Stimulated activated CD4-positive, alpha-beta T cell treated with anti-CD3 and anti-CD28 coated beads, Interleukin-15, amount 100 ng/mL, for 48 hours (primary cell): ENCODE measurements around the gene RIT2.

Experiments
- DNase-seq, 2 donors: peaks; one replicate each; pipeline ENCODE4 v3.0.0-alpha.2; 2020; ENCODE audit warnings: low read depth in 2 of 2

Gene RIT2

DNA sequence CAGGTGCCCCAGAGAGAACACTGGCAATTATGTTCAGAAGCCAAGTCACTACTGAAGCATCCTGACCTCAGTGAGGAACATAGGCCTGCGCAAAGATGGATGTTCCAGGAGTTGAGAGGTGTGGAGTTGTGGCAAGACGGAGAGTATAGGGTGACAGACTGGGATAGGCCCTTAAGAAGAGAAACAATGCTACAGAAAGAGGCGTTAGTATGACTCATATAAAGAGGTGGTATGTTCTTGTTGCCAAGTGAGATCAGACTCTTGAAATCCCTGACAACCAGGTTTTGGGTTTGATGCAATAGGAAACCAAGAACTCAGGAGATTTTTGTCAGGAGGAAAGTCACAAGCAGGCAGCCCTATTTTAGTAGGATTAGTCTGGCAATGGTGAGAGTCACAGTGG is 185.6 kb downstream of the RIT2 start:
- no peak for DNase-seq

DNA sequence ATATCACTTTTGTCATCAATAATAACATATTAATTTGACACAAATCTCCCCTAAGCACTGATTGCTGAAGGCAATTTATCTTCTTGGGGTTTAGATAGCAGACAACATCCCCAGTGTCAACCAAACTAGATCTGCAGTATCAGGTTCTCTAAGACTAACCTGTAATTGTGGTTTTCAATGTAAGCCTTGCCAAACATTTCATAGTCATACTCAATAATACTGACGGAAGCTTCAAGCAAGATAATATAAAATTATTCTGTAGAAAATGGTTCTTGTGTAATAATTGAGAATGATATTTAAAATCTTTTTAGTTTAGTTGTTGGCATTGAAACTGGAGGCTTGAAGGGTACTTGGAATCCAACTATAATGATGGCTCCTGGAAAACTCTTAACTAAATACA is 186.3 kb downstream of the RIT2 start:
- DNase-seq = no peak

- DNase-seq = no peak
Measured at GRCh38 chr18:42925036-42925435, 190.4 kb downstream of the RIT2 start.

DNA sequence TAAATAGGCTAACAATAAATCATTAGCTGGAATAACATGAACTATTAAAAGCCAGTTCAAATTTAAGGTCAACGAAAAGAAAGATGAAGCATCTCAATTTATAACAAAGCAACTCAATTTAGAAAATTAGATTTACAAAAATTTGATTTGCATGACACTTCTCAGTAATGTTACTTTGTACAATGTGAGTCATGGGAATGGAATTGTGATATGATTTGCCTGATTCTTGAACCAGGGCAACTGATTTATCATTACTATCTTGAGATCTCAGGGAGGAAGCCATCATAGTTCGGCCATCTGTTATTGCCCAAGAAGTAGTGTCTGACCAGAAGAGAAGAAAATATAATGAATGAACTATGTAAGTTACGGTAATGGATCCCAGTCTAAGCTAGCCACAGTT is 193.1 kb downstream of the RIT2 start:
- DNase-seq = no peak

DNA sequence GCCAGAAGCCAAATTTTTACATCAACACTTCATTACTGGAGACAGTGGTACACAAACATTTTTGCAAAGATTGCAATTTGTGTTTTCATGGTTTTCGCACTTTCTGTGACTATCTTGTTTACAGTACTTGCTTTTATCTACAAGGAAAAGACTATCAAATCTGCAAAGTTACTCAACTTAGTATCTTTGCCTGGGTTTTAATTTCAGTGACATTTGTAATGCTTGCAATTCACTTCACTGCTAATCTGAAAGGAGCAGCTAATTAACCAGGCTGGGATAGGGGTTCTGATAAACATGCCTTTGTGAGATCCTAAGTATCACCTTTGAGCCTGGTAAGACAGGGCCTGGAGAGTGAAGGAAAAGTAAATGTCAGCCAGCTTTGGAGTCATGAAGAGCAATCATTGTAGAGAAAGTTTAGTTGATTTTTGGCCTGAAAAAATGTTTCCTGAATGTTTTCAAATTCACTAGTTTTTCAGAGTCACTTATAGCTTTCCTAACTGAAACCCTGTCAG is 194.2 kb downstream of the RIT2 start:
- no peak for DNase-seq

GRCh38 chr18:42920621-42921020 is 194.9 kb downstream of the RIT2 start:
- no peak for DNase-seq

DNA sequence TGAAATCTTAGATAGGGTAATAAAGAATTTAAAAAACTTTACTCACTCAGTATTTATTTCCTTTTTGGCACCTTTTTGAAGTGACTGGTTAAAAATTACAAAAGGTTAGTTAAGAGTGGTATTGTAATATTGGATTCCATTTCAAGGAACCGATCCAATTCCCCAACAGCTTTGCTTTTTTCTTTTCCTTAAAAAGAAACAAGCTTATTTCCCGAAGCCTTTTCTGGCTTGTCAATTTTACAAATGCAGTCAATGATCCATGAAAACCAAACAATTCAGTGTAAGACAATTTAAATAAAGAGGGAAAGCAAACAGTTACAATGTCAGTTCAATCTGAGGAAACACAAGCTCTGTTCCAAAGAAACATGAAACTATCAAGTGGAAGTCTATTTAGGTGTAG is 200.2 kb downstream of the RIT2 start:
- no peak for DNase-seq

GRCh38 chr18:42914476-42914875 is 201.0 kb downstream of the RIT2 start:
- no peak for DNase-seq

DNA sequence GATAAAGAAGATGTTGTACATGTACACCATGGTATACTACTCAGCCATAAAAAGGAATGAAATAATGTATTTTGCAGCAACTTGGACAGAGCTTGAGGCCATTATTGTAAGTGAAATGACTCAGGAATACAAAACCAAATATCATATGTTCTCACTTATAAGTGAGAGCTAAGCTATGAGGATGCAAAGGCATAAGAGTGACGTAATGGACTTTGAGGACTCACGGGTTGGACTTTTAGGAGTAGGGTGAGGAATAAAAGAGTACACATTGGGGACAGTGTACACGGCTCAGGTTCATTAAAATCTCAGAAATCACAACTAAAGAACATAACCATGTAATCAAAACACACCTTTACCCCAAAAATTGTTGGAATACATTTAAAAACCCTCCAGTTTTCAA is 206.4 kb downstream of the RIT2 start:
- DNase-seq = no peak

- DNase-seq = no peak
Measured at GRCh38 chr18:42906761-42907160, 208.7 kb downstream of the RIT2 start.

DNA sequence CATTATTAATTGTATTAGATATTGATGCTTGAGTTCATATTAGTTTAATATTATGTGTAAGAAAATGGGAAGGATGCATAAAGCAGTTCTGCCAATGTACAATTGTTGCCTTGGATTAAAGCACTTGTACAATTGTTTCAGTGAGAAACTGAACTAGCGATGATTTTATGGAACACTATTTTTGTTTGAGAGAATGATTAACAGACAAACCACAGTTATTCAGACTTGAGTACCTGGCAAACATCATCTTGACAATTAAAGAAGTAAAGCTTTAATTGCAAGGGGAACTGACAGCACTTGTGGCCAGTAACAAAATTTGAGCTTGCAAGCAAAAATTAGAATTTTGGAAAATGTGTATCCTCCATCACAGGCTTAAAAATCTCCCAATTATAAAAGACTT is 214.3 kb downstream of the RIT2 start:
- DNase-seq = no peak

DNA sequence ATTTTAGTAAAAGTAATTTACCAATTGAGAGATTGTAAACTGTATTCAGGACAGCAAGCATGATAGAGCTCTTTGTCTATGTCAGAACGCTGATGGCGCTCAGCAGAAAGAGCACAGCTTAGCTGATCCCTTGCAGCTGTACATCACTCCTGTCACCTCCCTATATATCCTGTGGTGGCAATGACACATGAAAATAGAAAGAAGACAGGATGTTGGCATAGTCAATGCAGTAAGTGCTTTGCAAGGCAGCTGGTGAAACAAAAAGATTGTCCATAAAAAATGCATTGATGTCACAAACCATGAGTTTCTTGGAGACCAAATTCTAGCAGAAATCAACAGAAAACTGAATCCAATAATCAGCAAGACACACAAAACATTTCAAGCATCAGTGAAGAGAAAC is 221.5 kb downstream of the RIT2 start:
- DNase-seq = no peak

- DNase-seq = no peak
Measured at GRCh38 chr18:42892181-42892580, 223.3 kb downstream of the RIT2 start.

GRCh38 chr18:42891705-42892104 is 223.8 kb downstream of the RIT2 start:
- no peak for DNase-seq

GRCh38 chr18:42883169-42883568 is 232.3 kb downstream of the RIT2 start:
- no peak for DNase-seq

DNA sequence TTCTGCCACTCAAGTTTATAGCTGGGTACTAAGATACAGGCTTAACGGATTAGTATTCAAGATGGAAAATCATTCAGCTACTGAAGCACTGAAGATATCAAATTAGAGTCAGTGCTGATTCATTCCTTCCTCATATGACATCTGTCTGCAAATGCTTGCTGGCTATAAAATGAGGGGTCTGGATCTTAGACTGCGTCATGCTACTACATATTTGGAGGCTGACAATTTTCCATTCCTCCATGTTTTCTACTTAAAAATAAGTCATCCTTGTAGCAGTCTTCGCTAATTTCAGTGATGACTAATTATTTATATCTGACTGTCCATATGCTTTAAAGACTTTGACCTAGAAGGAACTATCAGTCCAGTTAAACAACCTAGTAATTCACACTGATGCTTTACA is 233.4 kb downstream of the RIT2 start:
- DNase-seq = no peak

DNA sequence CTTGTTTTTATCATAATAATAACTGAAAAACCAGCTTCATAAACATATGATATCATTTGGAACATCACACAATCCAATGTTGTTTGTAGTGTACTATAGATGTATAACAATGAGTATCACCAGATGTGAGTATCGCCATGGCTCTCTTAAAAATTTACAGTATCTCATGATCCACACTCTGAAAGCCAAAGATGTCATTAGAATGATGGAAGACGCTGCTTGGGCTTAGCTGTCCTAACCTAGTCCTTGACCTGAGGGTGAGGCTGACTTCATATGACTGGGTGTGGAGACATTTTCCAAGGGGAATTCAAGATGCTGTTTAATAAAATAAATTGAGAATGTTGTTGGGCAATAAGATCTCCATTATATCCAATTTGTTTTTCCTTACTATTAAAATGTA is 242.6 kb downstream of the RIT2 start:
- no peak for DNase-seq

DNA sequence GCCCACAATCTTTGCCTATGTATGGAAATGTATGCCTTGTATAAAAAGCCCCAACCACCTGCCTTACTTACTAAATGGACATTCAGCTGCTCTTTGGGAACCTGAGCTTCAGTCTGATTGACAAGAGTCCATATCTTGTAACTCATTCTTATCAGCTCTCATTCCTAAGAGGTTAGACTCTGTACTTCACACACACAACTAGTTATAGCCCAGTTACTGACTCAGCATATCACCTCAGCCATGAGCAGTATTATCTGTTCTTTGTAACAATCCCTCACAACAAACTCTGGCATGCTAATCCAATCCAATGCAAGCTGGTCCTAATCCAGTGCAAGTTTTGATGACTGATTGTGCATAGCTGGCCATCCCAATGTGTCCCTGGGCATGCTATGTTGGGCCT is 250.6 kb downstream of the RIT2 start:
- DNase-seq = no peak

DNA sequence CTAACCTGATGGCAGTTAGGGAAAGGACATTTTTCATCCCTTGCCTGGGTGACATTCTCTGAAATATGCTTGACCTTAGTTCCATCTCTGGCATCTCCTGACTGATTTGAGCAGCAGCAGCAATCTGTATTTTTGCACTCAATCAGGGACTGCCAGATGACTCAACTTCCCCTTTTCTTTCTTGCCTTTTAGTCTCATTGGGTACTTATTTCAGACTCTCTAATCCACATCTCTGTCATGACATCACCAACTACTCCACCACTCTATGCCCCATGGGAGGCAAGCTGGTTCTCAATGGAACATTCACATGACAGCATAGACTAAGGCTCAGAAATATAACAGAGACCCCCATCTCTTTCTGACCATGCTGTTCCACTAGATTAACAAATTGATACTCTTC is 254.2 kb downstream of the RIT2 start:
- no peak for DNase-seq

GRCh38 chr18:42860548-42860947 is 254.9 kb downstream of the RIT2 start:
- no peak for DNase-seq

GRCh38 chr18:42860011-42860410 is 255.5 kb downstream of the RIT2 start:
- DNase-seq = no peak

- DNase-seq = no peak
Measured at GRCh38 chr18:42854558-42854957, 260.9 kb downstream of the RIT2 start.

DNA sequence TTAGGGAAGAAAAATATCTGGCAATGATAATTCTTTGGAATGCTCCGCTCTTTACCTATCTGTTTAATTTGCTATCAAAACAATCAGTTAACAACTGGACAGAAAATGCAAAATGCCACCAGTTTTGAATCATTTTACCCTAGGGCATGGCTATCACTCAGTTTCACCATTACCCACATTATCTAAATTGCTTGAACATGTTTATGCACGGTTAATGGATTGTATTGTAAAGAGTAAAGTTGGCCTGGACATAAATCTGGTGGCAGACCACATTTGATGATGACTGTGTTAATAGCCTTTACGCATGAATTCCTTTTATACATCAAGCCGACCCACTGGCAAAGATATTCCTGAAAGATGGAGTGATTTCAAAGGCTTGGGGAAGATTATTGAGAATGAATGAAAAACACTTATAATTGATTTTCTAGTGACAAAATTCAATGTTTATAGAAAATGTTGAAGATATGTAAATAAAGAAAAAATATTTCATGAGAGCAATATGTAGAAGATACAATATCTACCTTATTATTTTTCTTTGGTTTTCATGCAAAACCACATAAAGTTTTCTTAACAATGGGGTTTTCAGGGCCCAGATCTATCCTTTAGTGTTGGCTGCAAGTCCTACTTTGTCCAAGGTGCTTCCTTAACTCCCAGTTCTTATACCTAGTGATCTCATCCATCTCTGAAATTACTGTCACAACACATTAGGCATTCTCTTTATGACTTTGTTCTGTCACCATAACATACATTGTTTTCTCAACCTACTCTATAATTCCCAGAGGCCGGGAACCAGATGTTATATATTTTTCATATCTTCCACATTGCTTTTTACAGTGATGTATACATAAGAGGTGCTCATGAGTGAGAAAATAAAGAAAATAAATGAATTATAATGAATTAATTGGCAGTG is 265.1 kb downstream of the RIT2 start:
- no peak for DNase-seq

GRCh38 chr18:42839408-42839807 is 276.1 kb downstream of the RIT2 start:
- DNase-seq = no peak
